Measurements from ENCODE around the gene TNNI3.

GRCh38 chr19:55103190-55103589 lies 54.3 kb downstream of the TNNI3 start:
- no peak for TF ChIP-seq CTCF (IDR thresholded peaks at IDR 0.05; ENCODE audit: low read length)
- no peak for TF ChIP-seq EZH2phosphoT487 (IDR thresholded peaks at IDR 0.05; ENCODE audit: low read length)
- TF ChIP-seq EZH2 (optimal IDR thresholded peaks at IDR 0.05; ENCODE audit: low read depth, low read length), result no peak
